ENCODE data around the gene TACR3.
"Not testable (repeated sequence)": the region's sequence is repeated elsewhere in the genome, so short reads cannot be mapped to it uniquely, and the experiment has no call there.

- not testable (repeated sequence) for TF ChIP-seq ZNF551 (CRISPR knock-in tag; IDR thresholded peaks at IDR 0.05); SMARCB1 (IDR thresholded peaks at IDR 0.05; ENCODE audit: insufficient read length, low read depth); CHCHD3 (CRISPR knock-in tag; IDR thresholded peaks at IDR 0.05); SP1 (CRISPR knock-in tag; IDR thresholded peaks at IDR 0.05); CTCF (IDR thresholded peaks at IDR 0.05 in 2 of 3, conservative IDR thresholded peaks at IDR 0.05 in 1 of 3; ENCODE audit: insufficient read depth in 2 of 3, low read depth in 1 of 3, low read length in 3 of 3); HNRNPLL (IDR thresholded peaks at IDR 0.05; ENCODE audit: low read depth, low read length, poor library complexity, severe bottlenecking); MAFK (IDR thresholded peaks at IDR 0.05; ENCODE audit: low read length); JUNB (CRISPR knock-in tag; conservative IDR thresholded peaks at IDR 0.05); FOXM1 (IDR thresholded peaks at IDR 0.05; ENCODE audit: low read depth); FOXM1 (CRISPR knock-in tag; IDR thresholded peaks at IDR 0.05; ENCODE audit: low read depth)
Measured at GRCh38 chr4:103559178-103559577, 160.6 kb downstream of the TACR3 start.
